GM19395 (cell line): Measurements from ENCODE around the gene ZNF236.
"Not testable (repeated sequence)": the region's sequence is repeated elsewhere in the genome, so short reads cannot be mapped to it uniquely, and the experiment has no call there.

Experiments used
- ATAC-seq: cut with Tn5 transposase; IDR thresholded peaks from one replicate; pipeline ENCODE4 v1.9.1; 2021; ENCODE audit warnings: mild to moderate bottlenecking, moderate library complexity; ENCODE audit not compliant: unreplicated experiment

ZNF236 gene

DNA sequence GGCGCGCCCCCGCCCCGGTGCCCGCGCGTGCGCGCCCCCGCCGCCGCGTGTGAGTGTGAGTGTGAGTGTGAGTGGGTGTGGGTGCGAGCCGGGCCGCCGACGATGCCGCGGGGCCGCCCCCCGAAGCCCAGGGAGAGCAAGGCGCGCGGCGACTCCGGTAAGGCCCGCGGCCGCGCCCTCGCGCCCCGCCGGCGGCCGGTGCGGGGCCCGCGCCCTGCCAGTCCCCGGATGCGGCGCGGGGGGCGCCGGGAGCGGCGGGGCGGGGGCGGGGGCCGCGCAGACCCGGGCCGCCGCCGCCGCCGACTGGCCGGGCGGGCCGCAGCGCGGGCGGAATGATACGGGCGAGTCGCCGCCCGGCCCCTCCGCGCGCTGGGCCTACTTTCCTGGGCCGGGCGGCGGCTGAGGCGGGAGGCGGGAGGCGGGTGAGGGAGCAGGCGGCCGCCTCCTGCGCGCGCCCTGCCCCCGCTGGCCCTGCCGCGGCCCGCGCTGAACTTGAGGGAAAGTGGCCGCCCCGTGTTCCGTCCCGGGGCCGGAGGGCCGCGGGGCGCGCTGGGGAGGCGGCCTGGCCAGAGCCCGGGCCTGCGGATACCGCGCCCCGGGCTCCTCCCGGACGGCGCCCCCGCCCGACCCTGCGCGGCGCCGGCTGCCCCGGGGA is at the start of gene ZNF236:
ZNF236 (plus strand) TSS at position 52 of the 655 bp plus-strand sequence; CDS start at position 103, 51 bp downstream.
- peak; percentile 37 for ATAC-seq

DNA sequence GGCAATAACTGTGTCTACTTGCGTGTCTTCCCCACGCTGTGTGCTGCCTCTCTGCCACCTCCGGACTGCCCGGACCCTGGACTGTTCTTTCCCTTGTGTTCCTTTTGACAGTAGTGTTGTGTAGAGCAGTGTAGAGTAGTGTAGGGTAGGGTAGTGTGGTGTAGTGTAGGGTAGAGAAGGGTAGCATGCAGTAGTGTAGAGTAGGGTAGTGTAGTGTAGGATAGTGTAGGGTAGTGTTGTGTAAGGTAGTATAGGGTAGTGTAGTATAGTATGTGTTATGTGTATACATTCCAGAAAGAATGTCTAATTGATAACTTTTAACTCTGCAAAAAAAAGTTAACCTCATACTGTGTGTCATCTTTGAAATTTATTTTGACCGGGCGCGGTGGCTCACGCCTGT is 49.7 kb upstream of the ZNF236 start:
- ATAC-seq, result no peak

DNA sequence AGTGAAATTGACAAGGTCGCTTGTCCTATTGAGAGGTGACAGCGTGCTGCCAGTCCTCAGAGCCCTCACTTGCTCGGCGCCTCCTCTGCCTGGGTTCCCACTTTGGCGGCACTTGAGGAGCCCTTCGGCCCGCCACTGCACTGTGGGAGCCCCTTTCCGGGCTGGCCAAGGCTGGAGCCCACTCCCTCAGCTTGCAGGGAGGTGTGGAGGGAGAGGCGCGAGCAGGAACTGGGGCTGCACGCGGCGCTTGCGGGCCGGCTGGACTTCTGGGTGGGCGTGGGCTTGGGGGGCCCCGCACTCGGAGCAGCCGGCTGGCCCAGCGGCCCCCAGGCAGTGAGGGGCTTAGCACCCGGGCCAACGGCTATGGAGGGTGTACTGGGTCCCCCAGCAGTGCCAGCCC is 45.3 kb upstream of the ZNF236 start:
- not testable (repeated sequence) for ATAC-seq

DNA sequence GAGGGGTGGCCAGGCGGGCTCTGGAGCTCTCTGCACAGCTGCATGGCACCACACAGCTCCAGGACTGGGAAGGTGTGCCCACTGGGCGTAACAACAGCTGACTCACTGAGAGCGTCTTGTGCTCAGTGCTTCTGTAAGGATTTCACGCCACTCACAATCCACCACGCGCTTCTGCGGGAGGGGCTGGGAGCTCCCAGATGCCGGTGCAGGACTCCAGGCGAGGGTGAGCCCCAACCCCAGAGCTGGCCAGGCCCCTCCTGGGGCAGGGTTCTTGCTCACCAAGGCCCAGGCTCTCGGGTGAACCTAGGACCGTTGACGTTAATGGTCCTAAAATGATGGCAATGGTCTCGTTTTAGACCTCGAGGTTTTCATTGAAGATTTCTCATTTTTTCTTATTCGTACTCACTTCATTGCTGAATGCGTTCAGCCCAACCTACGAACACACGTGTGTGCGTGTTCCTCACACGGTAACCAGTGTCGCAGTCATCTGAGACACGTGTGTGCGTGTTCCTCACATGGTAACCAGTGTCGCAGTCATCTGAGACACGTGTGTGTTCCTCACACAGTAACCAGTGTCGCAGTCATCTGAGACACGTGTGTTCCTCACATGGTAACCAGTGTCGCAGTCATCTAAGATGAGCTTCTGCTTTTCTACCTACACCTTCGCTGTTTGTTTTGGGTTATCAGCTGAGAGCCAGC is 38.4 kb upstream of the ZNF236 start:
- ATAC-seq, result no peak

DNA sequence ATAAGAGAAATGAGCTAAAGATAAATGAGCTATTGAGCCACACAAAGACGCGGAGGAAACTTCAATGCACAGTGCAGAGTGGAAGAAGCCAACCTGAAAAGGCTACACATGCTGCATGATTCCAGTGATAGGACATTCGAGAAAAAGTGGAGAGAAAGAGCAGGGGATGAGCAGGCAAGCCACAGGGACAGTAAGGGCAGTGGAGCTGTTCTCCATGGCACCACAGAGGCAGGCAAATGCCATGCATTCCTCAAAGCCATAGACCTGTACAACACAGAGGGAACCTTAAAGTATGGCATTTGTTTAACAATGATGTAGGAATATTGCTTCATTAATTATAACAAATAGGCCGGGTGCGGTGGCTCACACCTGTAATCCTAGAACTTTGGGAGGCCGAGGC is 36.5 kb upstream of the ZNF236 start:
- ATAC-seq, result no peak

DNA sequence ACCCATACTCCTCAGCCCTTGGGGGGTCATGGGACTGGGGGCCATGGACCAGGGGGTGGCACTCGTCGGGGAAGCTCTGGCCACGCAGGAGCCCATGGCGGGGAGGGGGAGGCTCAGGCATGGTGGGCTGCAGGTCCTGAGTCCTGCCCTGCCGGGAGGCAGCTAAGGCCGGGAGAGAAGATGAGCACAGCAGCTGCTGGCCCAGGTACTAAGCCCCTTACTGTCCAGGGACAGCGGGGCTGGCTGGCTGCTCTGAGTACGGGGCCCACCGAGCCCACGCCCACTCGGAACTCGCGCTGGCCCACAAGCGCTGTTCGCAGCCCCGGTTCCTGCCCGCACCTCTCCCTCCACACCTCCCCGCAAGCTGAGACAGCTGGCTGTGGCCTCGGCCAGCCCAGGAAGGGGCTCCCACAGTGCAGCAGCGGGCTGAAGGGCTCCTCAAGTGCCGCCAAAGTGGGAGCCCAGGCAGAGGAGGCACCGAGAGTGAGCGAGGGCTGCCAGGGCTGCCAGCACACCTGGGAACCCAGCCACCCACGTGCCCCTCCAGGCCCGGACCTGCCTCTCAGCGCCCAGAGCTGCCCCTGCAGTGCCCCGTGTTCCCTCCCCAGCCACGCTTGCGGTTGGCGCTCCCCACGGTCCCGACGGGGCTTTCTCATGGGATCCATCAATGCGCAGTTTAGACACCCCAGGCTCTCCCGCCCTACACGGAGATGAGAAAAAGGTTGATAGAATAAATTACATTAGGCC is 33.6 kb upstream of the ZNF236 start:
- ATAC-seq, result no peak

DNA sequence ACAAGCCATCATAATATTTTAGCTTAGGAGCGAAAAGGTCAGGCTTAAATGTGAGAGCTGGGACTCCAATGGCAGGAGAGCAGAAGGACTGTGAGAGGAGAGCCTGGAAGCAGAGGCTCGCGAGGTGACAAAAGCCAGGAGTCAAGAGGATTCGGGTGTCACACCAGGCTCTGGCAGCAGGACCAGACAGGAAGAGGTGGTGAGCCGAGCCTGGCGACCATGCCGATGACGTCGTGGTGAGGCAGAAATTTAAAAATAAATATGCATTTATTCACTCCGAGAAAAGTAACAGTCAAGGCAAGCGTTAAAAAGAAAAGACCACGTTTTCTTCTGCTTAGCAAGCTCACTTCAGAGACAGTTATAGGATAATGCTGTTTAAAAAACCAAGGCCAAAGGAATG is 31.3 kb upstream of the ZNF236 start:
- ATAC-seq, result no peak

DNA sequence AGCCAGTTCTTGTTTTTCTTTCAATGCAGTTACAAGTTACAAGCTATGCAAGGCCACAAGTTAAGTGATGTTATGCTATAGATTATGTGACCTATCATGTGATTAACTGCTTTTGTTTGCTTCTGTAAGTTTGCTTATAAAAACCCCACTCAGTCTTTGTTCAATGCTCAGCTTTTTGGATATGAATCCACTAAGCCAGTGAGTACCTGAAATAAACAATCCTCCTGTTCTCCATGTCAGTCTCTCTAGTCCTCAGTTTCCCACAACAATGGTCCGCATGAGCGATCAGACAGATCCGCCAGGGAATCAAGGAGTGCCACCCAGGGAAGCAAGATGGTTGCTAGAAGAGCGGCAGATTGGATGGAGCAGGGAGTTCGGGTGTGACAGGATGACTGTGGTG is 30.7 kb upstream of the ZNF236 start:
- ATAC-seq, result no peak

DNA sequence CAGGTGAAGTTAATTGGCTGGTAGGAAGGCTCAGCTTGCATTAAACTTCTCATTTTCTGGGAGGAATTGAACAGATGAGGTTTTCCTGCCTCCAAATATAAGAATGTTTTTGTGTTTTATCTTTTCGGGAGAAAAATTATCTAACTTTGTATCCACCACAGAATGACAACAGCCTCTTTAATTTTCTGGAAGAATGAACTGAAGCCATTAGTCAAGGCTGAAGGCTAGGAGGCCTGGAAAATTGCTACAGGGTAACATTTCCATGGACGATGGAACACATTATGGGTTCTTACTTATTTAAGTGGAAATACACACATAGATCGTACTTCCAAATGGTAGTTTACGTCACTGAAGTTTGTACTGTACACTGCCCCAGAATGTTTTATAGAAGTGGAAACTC is 28.0 kb upstream of the ZNF236 start:
- no peak for ATAC-seq

DNA sequence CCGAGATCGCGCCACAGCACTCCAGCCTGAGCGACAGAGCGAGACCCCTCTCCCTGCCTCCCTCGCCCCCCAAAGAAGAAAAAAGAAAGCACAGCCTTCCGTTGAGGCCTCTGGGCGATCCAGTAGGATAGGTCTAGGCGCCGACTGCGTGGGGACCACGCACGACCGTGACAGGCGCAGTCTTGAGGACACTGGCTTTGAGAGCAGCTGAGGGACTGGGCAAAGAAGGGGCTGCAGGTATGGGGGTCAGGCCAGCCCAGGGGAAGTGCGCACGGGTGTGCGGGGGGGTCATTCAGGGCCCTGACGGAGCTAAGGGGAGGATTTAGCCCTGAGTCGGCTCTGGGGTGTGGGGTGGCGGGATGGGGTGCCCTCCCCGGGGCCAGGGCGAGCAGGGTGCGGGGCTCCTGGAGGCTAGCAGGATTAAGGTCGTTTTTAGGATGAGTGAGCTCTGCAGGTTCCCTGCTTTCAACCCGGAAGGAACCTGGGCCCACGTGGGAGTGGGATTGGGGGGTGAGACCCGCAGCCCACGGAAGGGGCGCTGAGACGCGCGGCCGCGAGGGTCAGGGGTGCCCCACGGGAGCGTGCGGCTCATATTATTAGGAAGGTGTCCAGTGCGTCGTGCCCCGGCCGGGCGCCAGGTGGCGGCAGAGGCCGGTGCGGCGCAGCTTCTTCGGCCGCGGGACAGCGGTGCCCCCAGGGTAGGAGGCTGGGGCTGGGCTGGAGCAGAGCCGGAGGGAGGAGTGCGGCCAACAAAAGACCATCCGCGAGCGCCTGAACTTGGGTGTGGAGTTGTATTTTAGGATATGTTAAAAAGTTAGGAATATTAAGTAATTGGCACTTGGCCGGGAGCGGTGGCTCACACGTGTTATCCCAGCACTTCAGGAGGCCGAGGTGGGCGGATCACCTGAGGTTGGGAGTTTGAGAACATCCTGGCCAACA is 20.5 kb upstream of the ZNF236 start:
- peak; percentile 94 for ATAC-seq

DNA sequence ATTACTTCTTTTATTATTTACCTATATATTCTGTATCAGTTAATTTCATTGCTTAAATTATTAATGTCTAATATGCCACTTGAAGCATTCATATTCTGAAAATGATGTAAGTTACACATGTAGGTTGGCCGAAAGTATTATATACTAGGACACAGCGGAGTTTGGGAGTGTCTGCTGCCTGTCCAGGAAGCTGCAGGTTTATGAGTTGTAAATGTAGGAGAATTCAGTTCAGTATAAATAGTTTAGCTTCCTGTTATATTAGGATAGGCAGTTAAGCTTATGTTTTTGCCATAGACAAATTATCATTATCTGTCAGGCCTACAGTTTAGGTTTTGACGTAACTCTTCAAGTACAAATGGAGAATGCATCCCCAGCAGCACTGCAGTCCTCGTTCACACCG is 18.9 kb upstream of the ZNF236 start:
- peak; percentile 13 for ATAC-seq

DNA sequence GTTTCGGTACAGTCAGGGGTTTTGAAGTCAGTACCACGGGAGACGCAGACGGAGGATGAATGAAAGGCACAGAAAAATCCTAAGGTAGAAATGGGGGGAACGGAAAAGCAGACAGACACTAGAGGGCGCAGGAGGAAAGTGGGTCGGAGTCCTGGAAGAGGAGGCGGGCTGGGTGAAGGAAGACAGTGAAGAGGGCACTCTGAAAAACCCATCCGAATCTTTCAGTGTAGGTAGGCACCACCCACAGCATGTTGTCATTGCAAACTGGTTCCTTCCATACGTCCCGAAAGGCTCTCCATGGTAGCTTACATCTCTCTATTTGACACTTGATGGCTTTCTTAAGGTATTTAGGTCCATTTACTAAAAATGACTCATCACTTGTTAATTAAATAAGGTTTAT is 18.5 kb upstream of the ZNF236 start:
- ATAC-seq, result peak; percentile 66

DNA sequence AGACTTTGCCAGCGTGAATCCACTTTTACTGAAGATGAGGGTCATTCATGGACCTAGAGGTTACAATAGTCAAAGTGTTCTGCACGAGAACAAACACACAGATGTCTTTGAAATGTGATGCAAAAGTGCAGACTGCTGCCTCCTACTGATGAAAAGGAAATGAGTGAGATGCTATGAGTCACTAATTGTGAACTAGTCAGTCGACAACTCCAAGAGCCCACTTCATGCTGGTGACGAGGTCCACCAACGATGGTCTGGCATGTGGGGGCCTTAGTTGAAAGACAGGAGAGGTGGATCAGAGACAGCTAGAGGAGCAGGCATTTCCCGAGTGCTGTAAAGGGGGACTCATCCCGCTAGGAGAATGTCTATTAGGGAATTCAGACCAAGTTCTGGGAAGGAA is 17.1 kb upstream of the ZNF236 start:
- ATAC-seq, result no peak

DNA sequence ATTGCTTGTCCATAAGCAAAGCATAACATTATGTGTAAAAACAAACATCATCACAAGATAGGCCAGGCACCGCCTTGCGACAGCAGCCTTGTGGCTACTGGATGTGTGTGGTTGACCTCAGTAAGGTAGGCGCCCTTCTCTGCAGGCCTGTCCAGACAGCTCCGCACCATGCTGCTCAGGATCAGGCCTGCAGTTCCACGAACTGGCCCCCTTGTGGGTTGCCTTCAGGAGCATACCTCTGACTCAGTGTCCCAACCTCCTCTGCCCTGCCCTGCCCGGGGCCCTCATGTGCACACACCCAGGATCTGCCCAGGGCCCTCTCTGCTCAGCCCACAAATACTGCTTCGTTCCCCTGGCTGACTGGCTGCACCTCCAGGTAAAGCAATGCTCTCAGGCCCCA is 16.1 kb upstream of the ZNF236 start:
- no peak for ATAC-seq

DNA sequence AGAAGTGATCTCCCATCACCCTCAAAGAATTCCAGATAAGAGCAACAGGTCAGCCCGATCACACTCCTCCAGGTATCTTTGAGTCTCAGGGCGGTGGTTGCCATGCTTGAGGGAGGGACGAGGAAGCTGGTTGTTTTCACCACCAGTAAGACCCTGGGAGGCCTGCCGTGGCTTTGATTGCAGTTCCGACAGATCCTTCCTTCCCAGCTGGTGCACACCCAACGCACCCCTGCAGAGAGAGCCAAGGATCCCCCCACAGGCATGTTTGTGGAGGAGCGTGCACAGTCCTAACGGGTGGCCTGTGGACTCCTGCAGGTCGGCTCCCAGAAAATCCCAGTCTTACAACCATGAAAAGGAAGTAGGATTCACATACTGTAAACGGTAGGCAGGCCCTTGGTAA is 13.8 kb upstream of the ZNF236 start:
- no peak for ATAC-seq

DNA sequence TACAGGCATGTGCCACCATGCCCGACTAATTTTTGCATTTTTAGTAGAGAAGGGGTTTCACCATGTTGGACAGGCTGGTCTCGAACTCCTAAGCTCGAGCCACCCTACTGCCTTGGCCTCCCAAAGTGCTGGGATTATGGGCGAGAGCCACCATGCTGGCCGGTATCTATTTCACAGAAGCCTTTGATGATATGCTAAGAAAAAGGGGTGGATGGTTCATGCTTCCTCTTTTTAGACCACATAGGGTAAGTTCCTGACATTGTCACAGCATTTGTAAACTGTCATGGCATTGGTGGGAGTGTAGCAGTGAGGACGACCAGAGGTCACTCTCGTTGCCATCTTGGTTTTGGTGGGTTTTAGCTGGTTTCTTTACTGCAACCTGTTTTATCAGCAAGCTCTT is 10.8 kb upstream of the ZNF236 start:
- ATAC-seq, result peak; percentile 72

DNA sequence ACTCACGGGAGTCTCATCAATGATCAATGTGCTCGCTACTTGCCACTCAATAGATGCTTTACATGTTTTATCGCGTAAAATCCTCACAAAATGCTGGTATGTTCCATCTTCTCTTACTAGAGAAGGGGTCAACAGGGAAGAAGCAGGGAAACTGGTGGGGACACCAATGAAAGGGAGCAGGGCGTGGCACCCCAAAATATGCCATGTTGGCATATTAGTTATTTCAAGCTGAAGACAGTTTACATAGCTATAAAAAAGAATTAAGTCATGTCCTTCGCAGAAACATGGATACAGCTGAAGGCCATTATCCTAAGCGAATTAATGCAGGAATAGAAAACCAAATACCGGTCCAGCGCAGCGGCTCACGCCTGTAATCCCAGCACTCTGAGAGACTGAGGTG is 8.1 kb upstream of the ZNF236 start:
- ATAC-seq, result no peak

DNA sequence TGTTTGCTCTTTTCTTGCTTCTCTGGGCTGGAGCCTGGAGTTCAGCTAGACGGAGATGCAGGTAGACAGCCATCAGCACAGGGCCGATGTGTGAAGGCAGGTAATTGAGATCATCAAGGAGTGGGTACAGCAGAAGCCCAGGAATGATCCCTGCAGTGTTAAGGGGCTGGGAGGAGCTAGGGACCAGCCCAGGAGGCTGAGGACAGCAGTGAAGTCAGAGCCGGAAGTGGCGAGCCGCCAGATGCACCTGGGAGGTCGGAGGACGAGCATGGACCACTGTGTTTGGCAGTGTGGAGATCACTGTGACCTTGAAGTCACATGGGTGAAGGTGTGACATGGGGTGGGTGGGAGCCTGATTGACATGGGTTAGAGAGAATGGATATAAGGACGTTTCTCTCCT is 6.2 kb upstream of the ZNF236 start:
- ATAC-seq, result no peak

DNA sequence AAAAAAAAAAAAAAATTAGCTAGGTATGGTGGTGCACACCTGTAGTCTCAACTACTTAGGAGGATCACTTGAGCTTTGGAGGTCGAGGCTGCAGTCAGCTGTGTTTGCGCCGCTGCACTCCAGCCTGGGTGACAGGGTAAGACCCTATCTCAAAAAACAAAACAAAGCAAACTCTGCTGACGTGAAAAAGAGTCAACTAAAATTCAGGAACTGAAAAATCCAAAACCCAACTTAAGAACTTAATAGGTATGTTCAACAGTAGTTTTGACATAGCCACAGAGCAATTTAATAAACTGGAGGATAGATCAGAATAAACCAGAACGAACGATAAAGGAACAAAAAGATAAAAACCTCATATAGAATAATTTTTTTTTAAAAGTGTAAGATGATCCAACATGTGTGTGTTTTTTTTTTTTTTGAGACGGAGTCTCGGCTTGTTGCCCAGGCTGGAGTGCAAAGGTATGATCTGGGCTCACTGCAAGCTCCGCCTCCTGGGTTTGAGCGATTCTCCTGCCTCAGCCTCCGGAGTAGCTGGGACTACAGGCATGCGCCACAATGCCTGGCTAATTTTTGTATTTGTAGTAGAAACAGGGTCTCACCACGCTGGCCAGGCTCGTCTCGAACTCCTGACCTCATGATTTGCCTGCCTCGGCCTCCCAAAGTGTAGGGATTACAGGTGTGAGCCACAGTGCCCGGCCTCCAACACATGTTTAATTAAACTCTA is 4.3 kb upstream of the ZNF236 start:
- ATAC-seq, result no peak

DNA sequence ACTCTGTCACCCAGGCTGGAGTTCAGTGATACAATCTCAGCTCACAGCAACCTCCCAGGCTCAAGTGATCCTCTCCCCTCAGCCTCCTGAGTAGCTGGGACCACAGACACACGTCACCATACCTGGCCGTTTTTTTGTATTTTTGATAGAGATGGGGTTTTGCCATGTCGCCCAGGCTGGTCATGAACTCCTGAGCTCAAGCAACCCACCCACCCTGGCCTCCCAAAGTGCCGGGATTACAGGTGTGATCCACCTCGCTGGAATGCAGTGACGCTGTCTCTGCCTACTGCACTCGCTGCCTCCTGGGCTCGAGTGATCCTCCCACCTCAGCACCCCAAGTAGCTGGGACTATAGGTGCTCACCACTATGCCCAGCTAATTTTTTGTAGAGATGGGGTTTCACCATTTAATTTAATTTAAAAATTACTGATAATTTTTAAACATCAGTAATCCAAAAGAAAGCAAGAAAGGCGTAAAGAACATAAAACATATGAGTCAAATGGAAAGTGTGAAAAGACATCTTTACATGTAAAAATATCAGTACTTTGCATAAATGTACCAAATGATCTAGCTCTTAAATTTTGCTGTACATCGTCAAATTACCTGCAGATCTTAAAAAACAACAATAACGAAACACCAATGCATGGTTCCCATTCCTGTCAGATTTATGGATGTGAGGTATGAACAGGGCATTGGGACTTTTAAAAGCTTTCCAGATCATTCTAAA is 2.8 kb upstream of the ZNF236 start:
- ATAC-seq, result no peak
